GM21529 (cell line): Measurements from ENCODE around the gene FSTL5.

Experiments
- ATAC-seq: cut with Tn5 transposase; IDR thresholded peaks from one replicate; pipeline ENCODE4 v1.9.1; 2021; ENCODE audit not compliant: unreplicated experiment

FSTL5 gene

DNA sequence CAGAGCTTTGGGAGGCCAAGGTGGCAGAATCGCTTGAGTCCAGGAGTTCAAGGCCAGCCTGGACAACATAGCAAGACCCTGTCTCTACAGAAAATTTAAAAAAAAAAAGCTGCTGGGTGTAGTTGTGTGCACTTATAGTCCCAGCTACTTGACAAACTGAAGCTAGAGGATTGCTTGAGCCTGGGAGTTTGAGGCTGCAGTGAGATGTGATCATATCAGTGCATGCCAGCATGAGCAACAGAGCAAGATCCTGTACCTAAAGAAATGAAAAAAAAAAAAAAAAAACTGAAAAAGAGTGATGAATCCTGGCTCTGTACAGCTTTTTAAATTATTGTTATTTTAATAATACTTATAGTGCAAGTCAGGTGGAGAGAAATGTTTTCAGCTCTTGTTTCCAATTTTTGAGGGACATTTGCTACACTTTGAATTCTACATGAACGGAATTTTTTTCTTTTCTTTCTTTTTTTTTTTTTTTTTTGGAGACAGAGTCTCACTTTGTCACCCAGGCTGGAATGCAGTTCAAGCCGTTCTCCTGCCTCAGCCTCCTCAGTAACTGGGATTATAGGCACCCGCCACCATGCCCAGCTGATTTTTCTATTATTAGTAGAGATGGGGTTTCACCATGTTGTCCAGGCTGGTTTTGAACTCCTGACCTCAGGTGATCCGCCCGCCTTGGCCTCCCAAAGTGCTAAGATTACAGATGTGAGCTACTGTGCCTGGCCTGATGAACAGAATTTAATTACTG is 215.6 kb downstream of the FSTL5 start:
- no peak for ATAC-seq

DNA sequence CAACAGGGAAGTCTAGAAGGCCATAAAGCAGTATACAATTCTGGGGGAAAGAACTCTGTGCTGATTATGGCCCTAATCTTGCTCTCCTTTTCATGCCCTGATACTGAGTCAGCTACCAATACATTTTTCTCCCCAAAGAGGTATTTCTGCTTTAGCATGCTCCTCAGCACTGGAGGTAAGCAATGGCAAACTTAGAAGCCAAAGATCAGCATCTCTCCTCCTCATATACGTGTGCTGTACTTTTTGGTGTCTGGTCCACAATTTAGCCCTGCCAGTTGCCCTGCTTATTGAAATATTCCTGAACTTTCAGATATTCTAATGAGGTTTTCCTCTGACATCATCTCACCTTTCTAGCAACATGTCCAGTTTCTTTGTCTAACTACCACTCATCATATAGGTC is 226.2 kb downstream of the FSTL5 start:
- ATAC-seq: no peak

DNA sequence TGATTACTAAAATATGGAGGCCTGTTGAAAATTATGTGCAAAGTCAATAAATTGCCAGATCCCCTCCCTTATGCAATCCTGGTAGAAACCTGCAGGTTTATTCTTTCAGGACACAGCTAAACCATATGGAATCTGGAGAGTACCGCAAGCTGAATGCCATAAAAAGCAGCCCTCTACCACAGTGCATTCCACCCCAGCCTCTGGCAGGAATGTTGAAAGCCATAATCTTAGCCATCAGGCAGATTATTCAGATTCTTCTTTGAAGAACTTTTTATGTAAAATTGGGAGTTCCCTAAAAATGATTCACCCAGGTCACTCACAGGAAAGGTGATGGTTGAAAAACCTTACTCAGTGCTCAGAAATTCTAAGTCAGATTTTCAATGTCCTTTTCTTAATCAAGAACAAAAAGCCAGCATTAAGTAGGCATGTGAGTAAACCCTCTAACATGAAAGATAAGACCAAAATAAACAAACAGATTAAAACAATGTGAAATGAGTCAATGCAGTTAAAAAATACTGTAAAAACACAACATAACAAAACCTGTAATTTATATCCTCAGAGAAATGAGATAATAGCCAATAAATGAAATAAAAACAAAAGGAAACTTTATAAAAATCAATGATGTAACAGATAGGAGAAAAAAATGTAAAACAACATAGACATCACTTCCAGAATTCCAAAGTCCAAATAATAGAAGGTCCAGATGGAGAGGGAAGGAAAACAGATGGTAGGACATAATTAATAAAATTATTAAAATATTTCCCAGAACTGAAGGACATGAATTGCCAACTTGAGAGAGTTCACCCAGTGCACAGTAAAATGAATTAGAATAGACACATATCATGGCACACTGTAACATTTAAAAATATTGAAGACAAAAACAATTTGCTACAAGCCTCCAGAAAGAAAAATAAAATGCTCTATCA is 226.9 kb downstream of the FSTL5 start:
- no peak for ATAC-seq

DNA sequence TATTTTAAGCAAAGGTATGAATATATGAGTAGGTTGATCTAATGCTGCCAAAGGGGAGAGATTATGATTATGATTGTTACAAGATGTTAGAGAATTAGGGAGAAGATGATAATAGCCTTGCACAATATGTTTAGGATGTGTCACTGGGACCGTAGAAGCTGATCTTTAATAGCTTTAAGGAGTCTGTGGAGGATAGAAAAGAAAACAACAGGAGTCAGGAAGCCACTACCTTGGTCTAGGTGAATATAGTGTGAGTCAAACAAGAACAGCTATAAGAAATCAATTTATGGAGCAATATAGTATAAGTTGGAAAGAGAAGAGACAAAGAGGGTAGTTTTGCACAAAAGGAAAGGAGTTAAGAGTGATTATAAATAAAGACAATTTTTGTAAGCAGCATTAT is 232.7 kb downstream of the FSTL5 start:
- no peak for ATAC-seq

DNA sequence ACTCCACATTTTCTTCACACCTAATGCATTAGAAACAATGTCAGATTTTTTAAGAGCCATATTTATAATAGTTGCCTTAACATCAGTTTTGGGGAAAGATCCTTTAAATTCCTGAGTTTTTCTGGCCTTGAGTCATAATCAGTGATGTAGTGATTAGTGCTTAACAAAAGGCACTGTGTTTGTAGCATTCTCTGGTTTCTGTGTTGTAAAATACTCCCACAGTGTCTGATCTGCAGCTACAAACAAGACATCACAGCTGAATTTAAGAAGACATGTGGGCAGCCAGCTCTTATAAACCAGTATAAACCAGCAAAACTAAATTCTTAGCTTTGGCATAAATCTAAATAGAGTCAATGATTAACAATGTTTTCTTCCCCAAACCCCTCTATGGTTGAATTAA is 233.8 kb downstream of the FSTL5 start:
- no peak for ATAC-seq

DNA sequence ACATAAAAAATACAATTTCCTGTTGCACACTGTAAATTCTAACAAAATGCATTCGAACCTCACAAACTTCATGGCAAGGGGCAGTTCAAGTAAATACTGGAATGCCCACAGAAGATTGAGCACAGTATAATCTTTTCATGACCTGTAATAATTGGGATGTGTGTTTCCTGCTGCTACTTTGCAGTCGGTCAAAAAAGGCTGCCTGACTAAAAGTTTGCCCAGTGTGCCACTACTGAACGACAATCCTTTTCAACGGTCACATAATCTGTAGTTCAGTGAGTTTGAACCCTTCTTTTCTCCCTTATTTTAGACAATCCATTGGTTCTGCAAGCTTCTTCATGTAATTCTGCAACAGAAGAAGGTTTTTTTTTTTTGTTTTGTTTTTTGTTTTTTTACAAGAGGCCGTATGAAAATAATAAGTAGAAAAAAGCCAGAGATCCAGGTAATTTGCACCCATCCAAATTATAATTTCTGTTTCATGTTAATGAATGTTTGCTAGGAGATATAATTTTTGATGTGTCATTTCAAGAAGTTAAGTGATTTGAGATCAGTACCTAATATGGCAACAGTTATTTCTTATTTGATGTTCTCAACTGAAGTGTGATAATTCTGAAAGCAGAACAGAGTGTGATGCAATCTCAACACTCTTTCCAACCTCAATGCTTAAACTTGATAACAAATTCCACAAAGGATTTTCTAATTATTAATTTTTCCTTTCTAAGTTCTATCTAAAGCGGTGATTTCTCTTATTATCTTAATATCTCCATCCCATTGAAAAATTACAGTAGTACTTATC is 237.6 kb downstream of the FSTL5 start:
- ATAC-seq: no peak

DNA sequence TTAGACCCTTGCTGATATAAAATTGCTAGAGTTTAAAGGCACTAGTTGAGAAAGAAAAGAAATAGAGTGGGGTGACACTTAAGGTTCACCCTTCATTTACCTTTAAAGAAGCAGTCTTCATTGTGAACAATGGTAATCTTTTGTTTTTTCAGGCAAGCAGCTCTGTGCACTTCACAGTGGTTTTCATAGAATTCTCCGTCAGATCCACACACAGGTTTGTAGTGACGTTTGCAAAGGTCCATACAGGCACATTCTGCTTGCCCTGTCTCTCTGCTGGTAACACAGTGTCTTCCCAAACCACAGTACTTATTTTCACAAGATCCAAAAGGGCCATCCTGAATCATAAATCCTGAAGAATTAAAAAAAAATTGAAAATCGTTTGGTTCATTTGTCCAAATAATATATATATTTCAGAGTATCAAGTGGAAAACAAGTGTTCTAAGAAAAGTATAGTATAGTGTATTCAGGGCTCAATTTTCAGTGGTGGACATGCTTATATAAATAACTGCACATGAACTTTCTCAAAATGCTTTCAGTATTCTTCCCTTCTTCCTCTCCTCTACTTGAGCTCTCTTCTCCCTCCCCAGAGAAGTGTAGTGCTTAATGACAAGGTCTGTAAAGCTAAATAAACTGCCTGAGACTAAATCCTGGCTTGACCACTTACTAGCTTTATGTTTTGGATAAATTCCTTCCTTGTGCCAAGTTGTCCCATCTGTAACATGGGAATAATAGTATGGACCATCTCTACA is 243.3 kb downstream of the FSTL5 start:
- no peak for ATAC-seq

DNA sequence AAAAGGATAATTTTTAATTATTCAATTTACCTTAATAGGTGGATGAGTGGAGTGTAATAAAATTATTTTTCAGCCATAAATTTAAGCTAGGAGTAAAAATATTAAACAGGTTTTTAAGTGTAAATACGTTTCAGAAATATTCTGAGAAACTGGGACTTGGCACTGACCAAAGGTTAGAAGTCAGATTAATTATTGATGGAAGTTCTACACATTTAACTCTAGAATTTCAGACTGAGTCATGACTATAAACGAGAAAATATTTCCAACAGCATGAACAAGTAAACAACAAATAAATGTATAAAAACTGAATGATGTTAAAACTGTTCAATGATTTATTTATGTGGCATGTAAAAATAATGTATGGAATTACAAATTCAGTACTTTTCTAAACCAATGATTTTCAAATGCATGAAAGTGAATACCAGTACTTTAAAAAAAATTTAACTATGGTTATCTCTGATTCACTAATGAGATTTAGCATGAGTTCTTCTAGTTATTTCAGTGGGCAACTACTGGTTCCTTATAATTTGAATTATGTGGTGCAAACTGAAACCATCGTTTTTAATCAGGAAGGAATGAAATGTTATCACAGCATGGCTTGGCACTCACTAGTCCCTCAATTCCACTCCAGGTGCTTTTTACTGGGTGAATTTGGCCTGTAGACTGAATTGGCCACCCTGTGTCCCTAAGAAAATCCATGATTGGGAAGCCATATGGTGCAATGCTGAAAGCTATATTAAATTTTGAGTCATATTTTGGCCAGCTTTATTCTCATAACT is 244.2 kb downstream of the FSTL5 start:
- no peak for ATAC-seq

DNA sequence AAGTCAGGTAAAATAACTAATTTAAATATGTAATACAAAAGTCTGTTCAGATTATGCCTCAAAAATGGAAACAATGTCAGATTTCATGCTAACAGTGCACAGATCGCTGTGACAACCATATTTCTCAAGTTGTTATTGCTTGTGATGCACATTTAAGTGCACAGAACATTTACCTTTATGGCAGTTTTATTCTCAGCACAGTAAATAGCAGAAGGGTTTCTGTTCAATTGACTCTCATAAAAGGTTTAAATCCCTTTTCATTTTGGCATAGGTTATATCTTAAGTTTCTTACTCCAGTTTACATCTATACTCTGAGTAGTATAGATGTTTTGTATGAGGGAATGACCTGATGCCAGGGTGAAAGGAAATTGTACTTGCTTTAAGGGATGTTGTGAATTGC is 247.8 kb downstream of the FSTL5 start:
- no peak for ATAC-seq

DNA sequence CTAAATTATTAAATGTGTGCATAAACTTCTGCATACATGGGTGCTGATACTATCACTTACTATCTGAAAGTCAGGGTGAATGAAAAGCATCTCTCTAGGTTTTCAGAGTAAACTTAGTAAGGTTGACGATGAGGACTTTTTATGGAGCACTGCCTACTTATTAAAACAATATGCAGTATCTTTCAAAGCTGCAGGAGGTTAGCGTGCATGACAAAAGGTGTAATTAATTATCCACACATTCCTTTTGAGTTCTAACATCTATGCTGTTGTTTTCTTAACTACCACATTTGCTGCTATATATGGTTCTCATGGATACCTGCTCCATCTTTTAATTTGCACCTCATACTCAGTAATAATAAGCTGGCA is 256.2 kb downstream of the FSTL5 start:
- no peak for ATAC-seq

DNA sequence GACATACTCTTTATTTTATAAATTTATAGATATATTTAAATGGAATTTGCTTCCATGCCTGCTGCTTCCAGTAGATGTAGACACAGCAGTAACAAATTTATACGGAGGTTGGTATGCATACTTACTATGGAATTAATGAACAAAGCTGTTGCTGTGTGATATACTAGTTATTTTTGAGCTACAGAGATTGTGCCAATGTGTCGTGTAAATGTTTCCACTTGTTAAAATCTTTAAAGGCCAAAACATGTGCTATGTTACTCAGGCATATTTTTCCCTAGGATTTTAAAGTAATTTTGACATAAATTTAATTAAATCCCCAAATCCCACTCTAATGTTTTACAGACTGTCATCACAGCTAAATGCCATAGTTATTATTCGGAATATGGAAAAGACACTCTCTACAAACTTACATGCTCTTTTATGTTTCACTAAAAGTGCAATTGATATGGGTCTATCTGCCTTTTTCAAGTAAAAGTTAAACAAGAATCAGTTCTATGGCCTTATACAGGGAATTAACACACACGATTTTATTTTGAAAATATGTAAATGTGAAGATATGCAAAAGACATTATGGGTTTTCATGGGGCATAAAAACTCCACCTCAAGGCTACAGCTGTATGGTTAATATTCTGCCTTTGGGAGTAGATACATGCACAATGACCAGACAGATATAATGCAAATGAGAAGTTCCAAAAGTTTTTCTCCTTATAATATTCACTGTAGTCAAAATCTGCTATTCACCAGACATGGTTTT is 256.8 kb downstream of the FSTL5 start:
- ATAC-seq: no peak

DNA sequence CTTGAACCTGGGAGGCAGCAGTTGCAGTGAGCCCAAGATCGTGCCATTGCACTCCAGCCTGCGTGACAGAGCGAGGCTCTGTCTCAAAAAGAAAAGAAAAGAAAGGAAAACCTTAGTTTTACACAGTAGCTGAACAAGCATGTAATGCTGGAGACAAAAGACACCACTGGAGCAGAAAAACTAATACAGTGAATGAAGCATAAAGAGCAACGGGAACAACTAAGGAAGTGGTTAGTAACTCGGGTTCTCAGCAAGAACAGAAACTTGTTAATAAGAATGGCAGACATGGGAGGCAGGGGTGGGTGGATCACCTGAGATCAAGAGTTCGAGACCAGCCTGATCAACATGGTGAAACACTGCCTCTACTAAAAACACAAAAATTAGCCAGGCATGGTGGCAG is 263.7 kb downstream of the FSTL5 start:
- ATAC-seq: no peak

DNA sequence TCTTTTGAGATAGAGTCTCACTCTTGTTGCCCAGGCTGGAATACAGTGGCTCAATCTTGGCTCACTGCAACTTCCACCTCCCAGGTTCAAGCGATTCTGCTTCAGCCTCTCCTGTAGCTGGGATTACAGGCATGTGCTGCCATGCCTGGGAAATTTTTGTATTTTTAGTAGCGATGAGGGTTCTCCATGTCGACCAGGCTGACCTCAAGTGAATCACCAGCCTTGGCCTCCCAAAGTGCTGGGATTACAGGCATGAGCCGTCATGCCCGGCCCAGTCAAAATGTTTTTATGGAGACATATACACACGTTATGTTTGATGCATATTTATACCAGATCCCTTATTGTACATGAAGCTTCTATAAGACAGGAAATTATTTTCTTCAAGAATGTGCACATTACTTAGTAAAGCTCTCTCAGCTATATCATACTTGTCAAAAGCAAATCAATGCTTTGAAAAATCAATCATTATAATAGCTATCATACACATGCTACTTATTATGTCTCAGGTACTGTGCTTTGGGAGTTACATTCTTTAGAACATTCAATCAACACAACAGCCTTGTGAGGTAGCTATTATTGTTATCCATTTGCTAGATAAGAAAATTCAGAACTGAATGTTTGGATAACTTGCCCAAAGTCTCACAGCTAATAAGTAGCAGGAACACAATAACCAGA is 269.2 kb downstream of the FSTL5 start:
- no peak for ATAC-seq

DNA sequence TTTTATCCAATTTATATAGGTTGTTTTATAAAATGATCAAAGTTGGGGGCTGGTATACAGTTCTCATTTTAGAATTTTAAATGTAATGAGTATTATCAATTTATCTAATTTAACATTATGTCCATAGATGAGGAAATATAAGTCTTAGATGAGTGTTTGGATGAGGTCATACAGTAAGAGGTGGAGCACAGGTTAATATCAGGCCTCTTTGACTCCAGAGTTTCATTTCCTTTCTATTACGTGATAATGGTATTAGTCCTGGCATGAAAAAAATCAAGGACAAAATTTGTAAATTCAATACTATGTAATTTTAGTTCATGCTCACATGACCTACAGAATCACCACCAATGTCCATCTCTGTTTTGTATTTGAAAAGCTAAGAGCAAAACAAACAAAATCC is 269.8 kb downstream of the FSTL5 start:
- ATAC-seq: no peak

DNA sequence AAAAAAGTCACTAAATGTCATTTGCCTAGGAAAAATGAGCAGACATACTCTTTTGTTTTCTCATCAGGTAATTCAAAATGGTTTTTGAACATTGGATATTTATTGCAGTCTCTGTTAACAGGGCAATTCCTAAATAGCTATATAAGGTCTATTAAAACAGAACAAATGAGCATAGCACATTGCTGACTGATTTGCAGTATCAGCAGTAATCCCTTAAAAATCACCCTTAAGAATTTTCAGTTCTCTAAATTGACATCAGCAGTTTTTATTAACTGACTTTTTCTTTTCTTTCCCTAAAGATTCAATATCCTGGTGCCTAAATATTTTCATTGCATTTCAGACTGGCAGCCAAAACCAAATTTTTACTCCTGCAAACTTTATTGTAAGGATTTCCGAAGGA is 270.2 kb downstream of the FSTL5 start:
- ATAC-seq: no peak

DNA sequence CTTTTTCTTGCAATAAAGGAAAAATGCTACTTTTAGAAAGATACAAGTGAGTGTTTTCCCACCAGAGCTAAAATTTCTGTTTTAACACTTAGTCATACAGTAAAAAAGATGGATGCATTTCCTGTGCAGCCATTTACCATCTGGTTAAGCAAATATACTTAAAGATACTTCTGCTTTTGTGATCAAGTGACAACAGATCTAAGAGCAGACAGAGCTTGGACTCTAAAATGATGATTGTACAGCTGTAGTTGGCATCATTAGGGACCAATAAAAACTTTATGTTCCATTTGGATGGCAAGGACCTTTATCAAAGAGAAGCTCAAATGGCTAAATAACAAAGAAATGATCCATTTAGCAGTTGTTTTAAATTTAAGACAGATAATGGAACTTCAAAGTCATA is 270.8 kb downstream of the FSTL5 start:
- no peak for ATAC-seq

DNA sequence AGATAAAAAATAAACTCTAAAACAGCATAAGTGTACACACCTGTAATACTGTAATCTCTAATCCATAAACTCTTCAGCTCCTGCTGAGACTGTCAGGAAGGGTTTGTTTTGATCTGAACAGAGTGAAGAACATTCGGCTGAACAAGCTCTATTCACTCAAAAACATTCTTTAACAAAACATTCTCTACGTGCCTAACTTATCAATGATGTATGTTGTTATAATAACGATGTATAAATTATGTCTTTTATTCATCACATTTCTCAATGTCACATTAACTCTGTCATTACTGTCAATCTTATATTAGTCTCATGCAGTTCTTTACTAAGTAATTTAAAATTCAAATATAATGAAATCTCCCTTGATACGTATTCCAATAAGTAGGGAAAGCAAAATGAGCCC is 280.6 kb downstream of the FSTL5 start:
- no peak for ATAC-seq

DNA sequence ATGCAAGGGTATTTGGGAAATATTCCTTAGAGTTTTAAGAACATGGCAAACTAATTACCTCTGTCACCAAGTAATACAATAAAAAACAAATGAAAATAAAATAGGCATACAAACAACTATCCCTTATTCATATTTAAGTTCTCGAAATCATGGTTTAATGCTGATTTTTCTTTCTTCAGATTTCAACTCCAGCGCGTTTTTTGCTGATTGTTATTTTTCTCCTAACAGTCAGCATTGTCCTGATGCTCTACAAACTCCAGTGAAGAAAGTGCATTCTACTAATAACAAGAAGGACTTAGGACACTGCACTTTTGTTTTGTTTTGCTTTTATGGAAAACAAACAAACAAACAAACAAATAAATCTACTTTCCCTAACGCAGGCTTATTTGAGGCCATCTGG is 282.4 kb downstream of the FSTL5 start:
- ATAC-seq: no peak

DNA sequence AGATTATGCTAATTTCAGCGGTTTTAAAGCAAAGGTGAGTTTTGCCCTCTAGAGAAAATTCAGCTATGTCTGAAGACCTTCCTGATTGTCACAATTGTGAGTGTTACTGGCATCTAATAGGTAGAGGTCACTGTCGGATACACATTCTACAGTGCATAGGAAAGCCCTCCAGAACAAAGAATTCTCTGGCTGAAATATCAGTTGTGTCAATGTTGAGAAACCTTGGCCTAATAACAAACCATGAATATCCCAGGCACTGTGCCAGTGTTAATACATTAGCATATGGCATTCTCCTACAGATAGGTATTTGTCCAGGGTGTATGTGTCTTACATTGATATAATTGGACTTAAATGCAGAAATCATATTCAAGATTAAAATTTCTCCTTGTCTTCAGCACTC is 294.3 kb downstream of the FSTL5 start:
- ATAC-seq: no peak
